ENCODE measurements around the gene HCCS.

GRCh38 chrX:11138498-11139390 lies 27.6 kb downstream of the HCCS start:
- no peak for TF ChIP-seq CTCF (IDR thresholded peaks at IDR 0.05)
- no peak for TF ChIP-seq POLR2A (IDR thresholded peaks at IDR 0.05)
- TF ChIP-seq POLR2AphosphoS5 (IDR thresholded peaks at IDR 0.05) = no peak

Measured in gastroesophageal sphincter (tissue), 3 donors.